Lung (tissue), 13 donors: ENCODE measurements around the gene PLK5. TPM values are rescaled to one million over a fixed set of nuclear protein-coding genes. Genes with fewer than 3 reads are reported as not detected.

Experiments
- ATAC-seq: fragments of 200-7000 bp; cut with Tn5 transposase; one replicate; pipeline ENCODE4 v1.9.1; 2020; ENCODE audit warnings: moderate number of reproducible peaks; ENCODE audit not compliant: insufficient read depth, low FRiP score
- DNase-seq, 3 donors: peaks; one replicate each; pipeline ENCODE4 v3.0.0-alpha.2; 2013 to 2017
- H3K27ac ChIP-seq, 2 donors: one replicate each; pipeline ENCODE4 v1.5.1; 2013; ENCODE audit warnings: mild to moderate bottlenecking in 2 of 2, moderate library complexity in 2 of 2, control low read depth in 1 of 2, inconsistent platforms in 1 of 2, low read depth in 1 of 2, low read length in 1 of 2
- H3K27me3 ChIP-seq, 3 donors: one replicate each; pipeline ENCODE4 v1.5.1; 2013; ENCODE audit warnings: low read length in 2 of 3; ENCODE audit not compliant: control insufficient read depth in 3 of 3, insufficient read depth in 3 of 3
- H3K36me3 ChIP-seq, 4 donors: one replicate each; pipeline ENCODE4 v1.5.1; 2013; ENCODE audit warnings: low read length in 4 of 4, mild to moderate bottlenecking in 1 of 4, moderate library complexity in 1 of 4; ENCODE audit not compliant: control insufficient read depth in 4 of 4, insufficient read depth in 4 of 4
- H3K4me1 ChIP-seq, 5 donors: one replicate each; pipeline ENCODE4 v1.5.1; 2013; ENCODE audit warnings: low read length in 5 of 5, mild to moderate bottlenecking in 2 of 5, moderate library complexity in 1 of 5; ENCODE audit not compliant: control insufficient read depth in 5 of 5, insufficient read depth in 5 of 5
- H3K4me3 ChIP-seq: one replicate; pipeline ENCODE4 v1.5.1; 2013; ENCODE audit warnings: mild to moderate bottlenecking, control low read depth, moderate library complexity
- H3K9ac ChIP-seq, 2 donors: one replicate each; pipeline ENCODE4 v1.5.1; 2013; ENCODE audit warnings: low read length in 2 of 2, control low read depth in 1 of 2; ENCODE audit not compliant: insufficient read depth in 1 of 2
- H3K9me3 ChIP-seq, 4 donors: one replicate each; pipeline ENCODE4 v1.5.1; 2013; ENCODE audit warnings: low read length in 3 of 4, mild to moderate bottlenecking in 1 of 4, moderate library complexity in 1 of 4; ENCODE audit not compliant: control insufficient read depth in 4 of 4, insufficient read depth in 3 of 4
- WGBS, 2 donors: extraction: QIAGEN DNeasy Blood & Tissue Kit; methylation state at CpG; one replicate each; pipeline ENCODE4 v1.1.7; 2013; 5-methylcytosine and 5-hydroxymethylcytosine counted together
- polyA plus RNA-seq, 2 donors: library from polyadenylated mRNA; stranded (reverse); fragments of 200-250 nt; gene quantifications; one replicate each; pipeline ENCODE4 v1.2.1, GENCODE V29; 2013
- small RNA-seq: library from RNA; depleted of rRNA; stranded (forward); fragments of <200 nt; gene quantifications from one replicate; pipeline ENCODE3, GENCODE V24; 2014; ENCODE audit warnings: low replicate concordance
- total RNA-seq, 2 donors: library from RNA; depleted of rRNA in 1 of 2; stranded (reverse); fragments of >200 nt in 1 of 2; gene quantifications; one replicate each; pipeline ENCODE4 v1.2.1, GENCODE V29; 2014 to 2021
- TF ChIP-seq, protein P1 (sequence below): IDR thresholded peaks from 2 replicates; pipeline ENCODE4 v1.5.1; 2012; ENCODE audit warnings: mild to moderate bottlenecking; ENCODE audit errors: control extremely low read depth, extremely low read depth
- donor health status: control.
- donor health status: control.
- donor health status: Bipolar disorder and iron deficiency.
- donor health status: healthy.
- donor health status: DM: yes; HTN: yes; CAD: no.

The PLK5 gene
- total and polyA plus RNA-seq, 4 donors: 0.09 TPM; not detected in 3

DNA sequence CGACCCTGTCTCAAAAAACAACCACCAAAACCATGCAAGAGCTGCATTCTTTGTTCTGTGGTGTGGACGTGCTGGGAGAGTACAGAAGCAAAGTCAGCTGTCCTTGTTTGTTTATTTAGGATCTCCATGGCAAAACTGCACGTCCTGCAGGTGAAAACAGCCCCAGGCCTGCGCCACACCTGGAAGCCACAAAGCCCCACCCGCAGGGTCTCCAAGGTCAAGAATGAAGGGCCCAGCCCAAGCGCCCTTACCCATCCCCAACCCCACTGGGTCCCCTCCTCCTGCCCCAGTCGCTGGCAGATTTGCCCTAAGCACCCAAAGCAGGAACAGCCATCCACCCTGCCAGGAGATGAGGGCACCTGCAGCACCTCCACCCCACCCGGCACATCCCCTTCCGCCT lies 58.3 kb downstream of the PLK5 start:
- Histone ChIP-seq H3K9ac (no peak overlapping the region), H3K4me3 (no peak overlapping the region), H3K27me3 (no peaks in the 10 kb centered on the region), H3K36me3 (peaks cover 14 to 58% (median 19%) of the 10 kb centered on the region in 4 donors), H3K9me3 (no peaks in the 10 kb centered on the region), H3K27ac (no peak overlapping the region), H3K4me1 (no peaks in the 10 kb centered on the region)
- 93 to 94% methylated on average over 9 of the region's 9 CpGs for WGBS, 2 donors
- ATAC-seq (no peak), DNase-seq (no peak)
- TF ChIP-seq, protein P1, sequence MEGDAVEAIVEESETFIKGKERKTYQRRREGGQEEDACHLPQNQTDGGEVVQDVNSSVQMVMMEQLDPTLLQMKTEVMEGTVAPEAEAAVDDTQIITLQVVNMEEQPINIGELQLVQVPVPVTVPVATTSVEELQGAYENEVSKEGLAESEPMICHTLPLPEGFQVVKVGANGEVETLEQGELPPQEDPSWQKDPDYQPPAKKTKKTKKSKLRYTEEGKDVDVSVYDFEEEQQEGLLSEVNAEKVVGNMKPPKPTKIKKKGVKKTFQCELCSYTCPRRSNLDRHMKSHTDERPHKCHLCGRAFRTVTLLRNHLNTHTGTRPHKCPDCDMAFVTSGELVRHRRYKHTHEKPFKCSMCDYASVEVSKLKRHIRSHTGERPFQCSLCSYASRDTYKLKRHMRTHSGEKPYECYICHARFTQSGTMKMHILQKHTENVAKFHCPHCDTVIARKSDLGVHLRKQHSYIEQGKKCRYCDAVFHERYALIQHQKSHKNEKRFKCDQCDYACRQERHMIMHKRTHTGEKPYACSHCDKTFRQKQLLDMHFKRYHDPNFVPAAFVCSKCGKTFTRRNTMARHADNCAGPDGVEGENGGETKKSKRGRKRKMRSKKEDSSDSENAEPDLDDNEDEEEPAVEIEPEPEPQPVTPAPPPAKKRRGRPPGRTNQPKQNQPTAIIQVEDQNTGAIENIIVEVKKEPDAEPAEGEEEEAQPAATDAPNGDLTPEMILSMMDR: no peak

DNA sequence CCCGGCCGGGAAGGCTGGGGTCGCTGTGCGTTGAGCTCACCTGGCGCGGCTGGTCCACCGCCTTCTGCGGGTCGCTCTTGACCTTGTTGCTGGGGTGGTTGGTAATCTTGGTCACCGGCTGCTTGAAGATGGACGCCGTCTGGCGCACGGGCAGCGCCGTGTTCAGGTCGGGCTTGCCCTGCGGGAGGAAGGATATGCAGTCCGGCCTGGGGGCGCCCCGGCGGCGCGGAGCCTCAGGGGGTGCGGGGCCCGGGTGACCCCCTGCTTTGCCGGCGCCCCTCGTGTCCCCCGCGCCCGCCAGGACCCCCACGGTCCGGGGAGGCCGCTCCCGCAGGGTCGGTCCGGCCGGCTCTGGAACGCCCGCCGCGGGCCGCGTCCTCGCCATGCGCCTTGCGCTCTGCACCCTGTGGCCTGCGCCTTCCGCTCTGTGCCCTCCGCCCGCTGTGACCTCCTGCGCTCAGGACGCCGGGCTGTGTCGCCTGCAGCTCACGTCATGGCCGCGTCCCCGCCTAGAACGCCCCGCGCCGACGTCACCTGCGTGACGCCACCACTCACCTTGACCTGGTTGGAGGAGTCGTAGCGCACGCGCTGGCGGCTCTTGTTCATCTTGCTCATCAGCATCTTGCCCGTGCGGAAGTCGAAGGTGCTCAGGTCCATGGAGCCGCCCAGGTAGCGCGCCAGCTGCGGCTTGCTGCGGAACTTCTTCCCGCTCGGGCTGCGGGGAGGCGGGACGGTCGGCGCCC lies 60.8 kb downstream of the PLK5 start:
- WGBS, 2 donors: 94 to 95% methylated on average over 87 of the region's 87 CpGs
- TF ChIP-seq, protein P1: no peak
- no peak overlapping the region for H3K27ac ChIP-seq
- H3K9ac ChIP-seq: no peak overlapping the region
- no peaks in the 10 kb centered on the region for H3K9me3 ChIP-seq
- no peaks in the 10 kb centered on the region for H3K27me3 ChIP-seq
- H3K4me3 ChIP-seq: no peak overlapping the region
- ATAC-seq: no peak
- peaks cover 14 to 38% (median 17%) of the 10 kb centered on the region in 4 donors for H3K36me3 ChIP-seq
- peaks cover 0 to 1% (median 0%) of the 10 kb centered on the region in 5 donors for H3K4me1 ChIP-seq
- DNase-seq: no peak

DNA sequence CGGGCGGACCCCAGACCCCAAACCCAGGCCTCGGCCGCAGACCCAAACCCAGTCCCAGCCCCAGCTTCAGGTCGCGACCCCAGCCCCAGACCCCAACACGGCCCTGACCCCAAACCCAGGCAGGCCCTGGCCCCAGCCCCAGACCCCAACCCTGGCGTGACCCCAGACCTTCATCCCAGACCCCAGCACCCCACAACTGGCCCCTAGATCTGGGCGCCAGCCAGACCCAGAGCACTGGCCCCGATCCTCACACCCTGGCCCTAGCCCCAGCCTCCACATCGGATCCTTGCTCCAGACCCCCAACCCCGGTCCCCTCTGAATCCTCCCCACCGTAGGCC lies 61.3 kb downstream of the PLK5 start:
- no peak overlapping the region for H3K9ac ChIP-seq
- H3K27ac ChIP-seq: no peak overlapping the region
- H3K27me3 ChIP-seq: no peaks in the 10 kb centered on the region
- H3K4me1 ChIP-seq: peaks cover 0 to 1% (median 0%) of the 10 kb centered on the region in 5 donors
- ATAC-seq: no peak
- H3K36me3 ChIP-seq: peaks cover 13 to 36% (median 16%) of the 10 kb centered on the region in 4 donors
- TF ChIP-seq, protein P1: no peak
- H3K4me3 ChIP-seq: no peak overlapping the region
- DNase-seq: no peak
- H3K9me3 ChIP-seq: no peaks in the 10 kb centered on the region
- 93 to 94% methylated on average over 13 of the region's 13 CpGs for WGBS, 2 donors

Small RNAs within 50 kb of the gene (small RNA-seq; reads per million reads assigned to genes)
- gene AC005943.2 (not detected), gene RN7SL477P (not detected)

Other genes with a start within 250 kb of the PLK5 start
- 10 to 100 TPM; 17.5 to 66.5 TPM for gene FAM174C, start 248.5 kb upstream of the PLK5 start, total RNA-seq
- 10 to 100 TPM; 72.3 to 89.3 TPM for gene FAM174C, start 248.5 kb upstream of the PLK5 start, polyA plus RNA-seq
- under 1 TPM in 1 of 2 donors, not detected in 1; 0.37 TPM for gene EFNA2, start 238.2 kb upstream of the PLK5 start, total RNA-seq
- gene EFNA2, start 238.2 kb upstream of the PLK5 start, polyA plus RNA-seq: not detected
- gene NDUFS7, start 140.2 kb upstream of the PLK5 start, total RNA-seq: 100 to 1,000 TPM in 1 of 2 donors, 10 to 100 TPM in 1; 33.4 to 114 TPM
- gene NDUFS7, start 140.2 kb upstream of the PLK5 start, polyA plus RNA-seq: 100 to 1,000 TPM; 103 to 133 TPM
- 1 to 10 TPM; 7.1 to 8.6 TPM for gene GAMT, start 122.5 kb upstream of the PLK5 start, total RNA-seq
- 1 to 10 TPM; 2.9 to 7.6 TPM for gene GAMT, start 122.5 kb upstream of the PLK5 start, polyA plus RNA-seq
- 100 to 1,000 TPM in 1 of 2 donors, 10 to 100 TPM in 1; 61.4 to 125 TPM for gene DAZAP1, start 116.5 kb upstream of the PLK5 start, total RNA-seq
- 10 to 100 TPM; 77.3 to 82.8 TPM for gene DAZAP1, start 116.5 kb upstream of the PLK5 start, polyA plus RNA-seq
- gene RPS15, start 85.7 kb upstream of the PLK5 start, total RNA-seq: 1,000 to 10,000 TPM in 1 of 2 donors, 100 to 1,000 TPM in 1; 574 to 1,157 TPM
- 1,000 to 10,000 TPM; 2,710 to 2,993 TPM for gene RPS15, start 85.7 kb upstream of the PLK5 start, polyA plus RNA-seq
- gene APC2, start 74.0 kb upstream of the PLK5 start, total RNA-seq: under 1 TPM; 0.15 to 0.37 TPM
- under 1 TPM; 0.01 to 0.04 TPM for gene APC2, start 74.0 kb upstream of the PLK5 start, polyA plus RNA-seq
- 10 to 100 TPM; 24.1 to 35.8 TPM for gene C19orf25, start 44.9 kb upstream of the PLK5 start, total RNA-seq
- gene C19orf25, start 44.9 kb upstream of the PLK5 start, polyA plus RNA-seq: 10 to 100 TPM; 33.3 to 42.6 TPM
- 1 to 10 TPM; 7.1 to 7.9 TPM for gene PCSK4, start 33.7 kb upstream of the PLK5 start, total RNA-seq
- gene PCSK4, start 33.7 kb upstream of the PLK5 start, polyA plus RNA-seq: 1 to 10 TPM; 2.3 to 3.7 TPM
- gene REEP6, start 32.9 kb upstream of the PLK5 start, total RNA-seq: 1 to 10 TPM; 3.0 to 6.8 TPM
- gene REEP6, start 32.9 kb upstream of the PLK5 start, polyA plus RNA-seq: 1 to 10 TPM; 2.5 to 7.6 TPM
- 1 to 10 TPM in 1 of 2 donors, under 1 TPM in 1; 0.97 to 2.8 TPM for gene ADAMTSL5, start 11.1 kb upstream of the PLK5 start, total RNA-seq
- gene ADAMTSL5, start 11.1 kb upstream of the PLK5 start, polyA plus RNA-seq: 1 to 10 TPM; 1.4 to 1.5 TPM
- 10 to 100 TPM; 31.0 to 33.9 TPM for gene MEX3D, start 44.2 kb downstream of the PLK5 start, total RNA-seq
- gene MEX3D, start 44.2 kb downstream of the PLK5 start, polyA plus RNA-seq: 1 to 10 TPM; 4.8 to 8.6 TPM
- 100 to 1,000 TPM in 1 of 2 donors, 10 to 100 TPM in 1; 48.1 to 102 TPM for gene MBD3, start 68.8 kb downstream of the PLK5 start, total RNA-seq
- 100 to 1,000 TPM in 1 of 2 donors, 10 to 100 TPM in 1; 74.8 to 129 TPM for gene MBD3, start 68.8 kb downstream of the PLK5 start, polyA plus RNA-seq
- gene UQCR11, start 81.4 kb downstream of the PLK5 start, total RNA-seq: 100 to 1,000 TPM in 1 of 2 donors, 10 to 100 TPM in 1; 35.4 to 225 TPM
- 100 to 1,000 TPM; 122 to 131 TPM for gene UQCR11, start 81.4 kb downstream of the PLK5 start, polyA plus RNA-seq
- gene TCF3, start 128.5 kb downstream of the PLK5 start, total RNA-seq: 10 to 100 TPM; 50.2 to 58.1 TPM
- 10 to 100 TPM; 36.9 to 40.1 TPM for gene TCF3, start 128.5 kb downstream of the PLK5 start, polyA plus RNA-seq
- not detected for gene ONECUT3, start 229.4 kb downstream of the PLK5 start, total RNA-seq
- not detected for gene ONECUT3, start 229.4 kb downstream of the PLK5 start, polyA plus RNA-seq